GM21515 (cell line): ENCODE data around the gene CPS1.

Source experiments
- ATAC-seq: cut with Tn5 transposase; IDR thresholded peaks from one replicate; pipeline ENCODE4 v1.9.1; 2021; ENCODE audit not compliant: unreplicated experiment

Gene CPS1

GRCh38 chr2:210604666-210605065 is 48.3 kb downstream of the CPS1 start:
- no peak for ATAC-seq

GRCh38 chr2:210606001-210606400 is 49.6 kb downstream of the CPS1 start:
- no peak for ATAC-seq

GRCh38 chr2:210611466-210611865 is 55.1 kb downstream of the CPS1 start:
- ATAC-seq = peak; percentile 75

- no peak for ATAC-seq
Observed at GRCh38 chr2:210616074-210616473, 59.7 kb downstream of the CPS1 start.

GRCh38 chr2:210617318-210617717 is 60.9 kb downstream of the CPS1 start:
- no peak for ATAC-seq

GRCh38 chr2:210617732-210618330 is 61.4 kb downstream of the CPS1 start:
- ATAC-seq = peak; percentile 88

- no peak for ATAC-seq
Observed at GRCh38 chr2:210620456-210620855, 64.1 kb downstream of the CPS1 start.

GRCh38 chr2:210623506-210623905 is 67.1 kb downstream of the CPS1 start:
- no peak for ATAC-seq

GRCh38 chr2:210626849-210627248 is 70.5 kb downstream of the CPS1 start:
- ATAC-seq = no peak

GRCh38 chr2:210630873-210631560 is 74.6 kb downstream of the CPS1 start:
- no peak for ATAC-seq

GRCh38 chr2:210633699-210634098 is 77.3 kb downstream of the CPS1 start:
- no peak for ATAC-seq

- no peak for ATAC-seq
Observed at GRCh38 chr2:210635257-210635656, 78.9 kb downstream of the CPS1 start.

GRCh38 chr2:210642333-210642732 is 85.9 kb downstream of the CPS1 start:
- ATAC-seq = no peak

- ATAC-seq = no peak
Observed at GRCh38 chr2:210647151-210647550, 90.8 kb downstream of the CPS1 start.

- no peak for ATAC-seq
Observed at GRCh38 chr2:210654091-210654490, 97.7 kb downstream of the CPS1 start.

GRCh38 chr2:210655229-210655975 is 99.0 kb downstream of the CPS1 start:
- no peak for ATAC-seq

GRCh38 chr2:210657874-210658273 is 101.5 kb downstream of the CPS1 start:
- ATAC-seq = no peak

- no peak for ATAC-seq
Observed at GRCh38 chr2:210660751-210661150, 104.4 kb downstream of the CPS1 start.

GRCh38 chr2:210662560-210662959 is 106.2 kb downstream of the CPS1 start:
- ATAC-seq = no peak

- ATAC-seq = no peak
Observed at GRCh38 chr2:210663631-210664089, 107.3 kb downstream of the CPS1 start.

GRCh38 chr2:210667711-210668110 is 111.3 kb downstream of the CPS1 start:
- ATAC-seq = no peak

- ATAC-seq = no peak
Observed at GRCh38 chr2:210671065-210671464, 114.7 kb downstream of the CPS1 start.
